GM19397 (cell line): ENCODE results near the gene YBX1.

Source experiments
- ATAC-seq: cut with Tn5 transposase; IDR thresholded peaks from one replicate; pipeline ENCODE4 v1.9.1; 2021; ENCODE audit warnings: mild to moderate bottlenecking, moderate library complexity; ENCODE audit not compliant: unreplicated experiment

The YBX1 gene

DNA sequence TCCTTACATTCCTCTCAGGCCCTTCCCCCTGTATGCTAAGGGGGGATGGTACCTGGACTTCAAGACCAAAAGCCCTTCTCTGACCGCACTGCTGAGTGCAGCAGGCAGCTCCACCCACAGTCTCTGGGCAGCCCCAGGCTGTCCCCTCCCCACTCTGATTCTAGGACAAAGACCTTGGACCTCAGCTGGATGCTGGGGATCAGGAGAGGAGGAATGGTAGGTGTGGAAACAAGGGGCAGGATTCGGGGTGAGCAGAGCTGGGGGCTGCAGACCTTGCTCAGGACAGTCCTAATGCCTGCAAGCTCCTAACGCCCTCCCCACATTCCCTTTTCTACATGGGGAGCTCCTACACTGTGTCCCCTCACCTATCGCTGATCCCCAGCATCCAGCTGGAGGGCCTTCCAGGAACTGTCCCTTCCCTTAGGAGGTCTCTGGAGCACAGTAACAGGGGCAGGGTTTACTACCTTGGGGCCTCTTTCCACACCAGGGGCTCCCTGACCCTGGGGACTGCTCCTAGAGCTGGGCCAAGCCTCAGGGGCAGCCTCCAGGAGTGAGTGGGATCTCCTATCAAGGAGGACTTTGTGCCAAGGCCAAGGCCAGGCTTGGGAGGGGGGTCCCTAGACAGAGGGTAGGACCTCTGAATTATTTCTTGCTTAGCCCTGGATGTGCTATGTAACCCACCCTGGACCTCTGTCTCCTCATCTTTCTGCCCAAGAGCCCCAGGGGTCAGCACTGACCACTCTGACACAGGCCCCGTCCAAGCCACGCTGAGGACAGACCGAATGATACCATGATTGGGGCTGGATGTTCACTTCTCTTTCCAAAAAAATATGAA, 52.2 kb downstream of the YBX1 start:
- no peak for ATAC-seq

DNA sequence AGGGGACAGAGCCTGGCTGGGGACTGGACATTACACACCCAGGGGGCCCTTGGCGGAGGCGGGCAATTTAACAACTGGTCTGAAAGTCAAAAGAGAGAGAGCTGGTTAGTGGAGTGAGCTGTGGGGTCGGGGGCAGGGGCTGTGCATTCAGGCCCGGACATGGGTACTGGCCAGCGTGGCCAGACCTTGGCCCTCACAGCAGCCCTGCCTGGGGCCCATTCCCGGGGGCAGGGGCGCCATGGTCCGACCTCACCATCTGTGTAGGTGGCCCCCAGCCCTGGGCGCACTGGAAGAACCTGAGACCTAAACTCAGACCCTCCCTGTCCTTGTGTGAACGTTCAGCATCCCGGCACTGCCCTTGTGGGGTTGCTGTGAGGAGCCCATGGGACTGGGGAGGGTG, 52.8 kb downstream of the YBX1 start:
- ATAC-seq: no peak

DNA sequence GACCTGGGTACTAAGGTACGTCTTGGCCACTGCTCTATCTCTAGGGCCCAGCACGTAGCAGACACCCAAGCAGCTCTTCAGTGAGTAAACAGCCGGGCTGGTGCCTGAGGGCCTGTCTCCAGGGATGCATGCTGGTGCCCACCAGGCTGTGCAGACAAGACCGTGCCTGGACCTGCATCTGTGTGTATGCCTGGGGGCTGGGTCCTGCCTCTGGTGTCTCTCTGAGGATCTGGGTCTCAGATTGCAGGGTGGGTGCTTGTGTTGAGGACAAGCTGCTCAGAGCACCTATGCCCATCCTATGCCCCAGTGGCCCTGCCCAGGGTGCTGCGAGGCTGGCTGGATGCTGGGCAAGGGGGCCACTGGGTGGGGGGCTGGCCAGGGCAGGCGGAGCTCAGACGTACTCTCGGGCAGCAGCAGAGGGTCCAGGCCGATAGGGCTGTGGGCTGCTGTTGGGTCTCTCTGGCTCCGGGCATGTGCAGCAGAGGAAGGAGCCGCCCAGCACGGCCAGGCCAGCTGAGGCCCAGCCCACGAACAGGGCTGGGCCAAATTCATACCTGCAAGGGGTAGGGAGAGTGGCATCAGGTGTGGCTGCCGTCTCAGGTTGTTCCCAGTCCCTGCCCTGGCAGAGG, 53.4 kb downstream of the YBX1 start:
- no peak for ATAC-seq

DNA sequence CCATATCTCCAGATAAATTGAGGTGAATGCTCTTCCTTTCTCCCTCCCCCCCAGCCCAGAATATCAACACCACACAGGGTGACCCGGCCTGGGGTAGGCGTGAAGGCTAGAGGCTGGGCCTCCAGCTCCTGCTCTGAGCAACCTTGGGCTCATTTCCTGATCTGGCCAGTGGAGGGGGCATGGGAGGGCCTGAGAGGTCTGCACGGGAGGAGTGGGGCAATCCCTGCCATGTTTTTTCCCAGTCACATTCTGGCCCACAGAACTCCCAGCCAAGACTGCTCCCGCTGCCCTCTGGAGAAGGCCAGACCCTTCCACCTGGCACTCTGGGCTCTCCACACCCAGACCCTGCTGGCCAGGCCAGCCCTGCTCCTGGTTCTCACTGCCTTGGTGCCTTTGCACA, 53.9 kb downstream of the YBX1 start:
- no peak for ATAC-seq

DNA sequence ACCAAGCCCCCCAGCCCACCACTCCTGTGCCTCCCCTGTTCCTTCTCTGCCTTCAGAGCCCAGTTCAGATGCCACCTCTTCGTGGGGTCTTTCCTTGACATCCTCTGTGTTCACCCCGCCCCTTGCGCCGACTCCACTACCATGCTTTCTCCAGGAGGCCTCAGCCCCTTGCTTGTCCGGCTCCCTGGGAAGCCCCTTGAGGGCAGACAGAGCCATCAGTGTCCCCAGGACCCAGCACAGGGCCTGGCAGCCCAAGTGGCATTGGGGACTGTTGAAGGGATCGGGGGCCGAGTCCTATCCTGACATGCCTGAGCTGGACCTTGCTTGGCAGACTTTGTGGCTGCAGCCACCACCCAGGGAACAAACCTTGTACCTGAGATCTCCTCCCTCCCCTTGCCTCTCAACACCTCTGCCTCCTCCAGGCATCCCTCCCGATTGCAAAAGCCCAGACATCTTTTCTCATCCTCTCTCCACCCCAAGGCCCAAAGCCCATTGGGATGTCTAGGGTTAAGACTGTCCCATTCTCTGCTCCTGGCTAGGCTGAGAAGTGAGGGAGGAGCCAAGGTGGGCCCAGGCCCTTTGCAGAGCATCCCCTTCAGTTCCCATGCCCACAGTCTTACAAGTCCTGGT, 54.5 kb downstream of the YBX1 start:
- ATAC-seq: no peak

DNA sequence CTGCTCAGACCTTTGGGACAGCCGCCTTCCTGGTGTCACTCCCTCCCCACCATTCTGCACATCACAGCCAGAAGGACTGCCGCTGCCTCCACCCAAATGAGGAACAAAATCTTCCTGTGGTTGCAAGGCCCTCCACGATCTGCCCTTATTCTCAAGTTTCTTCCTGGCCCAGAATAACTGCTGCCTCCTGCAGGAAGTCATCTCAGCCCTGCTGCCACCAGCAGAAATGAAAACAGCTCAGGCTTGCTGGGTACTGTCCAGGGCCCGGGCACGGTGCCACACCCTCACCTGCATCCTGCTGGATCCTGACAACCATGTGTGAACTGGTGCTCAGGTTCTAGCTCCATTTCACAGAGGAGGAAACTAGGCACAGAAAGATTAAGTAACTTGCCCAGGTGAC, 55.0 kb downstream of the YBX1 start:
- ATAC-seq: no peak

DNA sequence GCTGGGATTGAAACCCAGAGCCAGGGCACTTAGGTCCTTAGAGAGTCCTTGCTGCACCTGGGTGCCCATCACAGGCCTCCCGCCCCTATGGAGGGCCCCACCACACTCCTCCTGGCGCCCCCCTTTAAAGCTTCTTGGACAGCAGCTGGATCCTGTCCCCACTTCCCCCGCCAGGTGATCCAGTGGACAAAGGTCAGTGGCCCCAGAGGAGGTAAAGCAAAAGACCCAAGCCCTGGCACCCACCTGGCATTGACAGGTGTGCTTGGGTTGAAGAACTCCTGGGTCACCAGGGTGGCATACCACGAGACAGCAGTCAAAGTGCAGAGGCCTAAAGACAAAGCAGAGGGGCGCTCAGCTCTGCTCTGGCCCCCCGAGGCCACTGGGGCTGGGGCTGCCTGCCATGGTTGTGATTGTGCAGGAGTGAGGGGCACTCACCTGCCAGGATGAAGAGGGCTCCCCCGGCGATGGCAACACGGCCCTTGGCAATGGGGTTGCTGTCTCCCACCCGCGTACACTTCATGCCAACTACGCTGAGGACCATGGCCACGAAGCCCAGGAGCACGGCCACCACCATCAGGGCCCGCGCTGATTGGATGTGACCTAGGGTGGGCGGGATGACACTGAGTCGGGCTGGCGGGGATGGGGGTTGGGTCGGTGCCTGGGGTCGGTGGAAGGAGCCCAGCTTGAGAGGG, 55.9 kb downstream of the YBX1 start:
- ATAC-seq: no peak

DNA sequence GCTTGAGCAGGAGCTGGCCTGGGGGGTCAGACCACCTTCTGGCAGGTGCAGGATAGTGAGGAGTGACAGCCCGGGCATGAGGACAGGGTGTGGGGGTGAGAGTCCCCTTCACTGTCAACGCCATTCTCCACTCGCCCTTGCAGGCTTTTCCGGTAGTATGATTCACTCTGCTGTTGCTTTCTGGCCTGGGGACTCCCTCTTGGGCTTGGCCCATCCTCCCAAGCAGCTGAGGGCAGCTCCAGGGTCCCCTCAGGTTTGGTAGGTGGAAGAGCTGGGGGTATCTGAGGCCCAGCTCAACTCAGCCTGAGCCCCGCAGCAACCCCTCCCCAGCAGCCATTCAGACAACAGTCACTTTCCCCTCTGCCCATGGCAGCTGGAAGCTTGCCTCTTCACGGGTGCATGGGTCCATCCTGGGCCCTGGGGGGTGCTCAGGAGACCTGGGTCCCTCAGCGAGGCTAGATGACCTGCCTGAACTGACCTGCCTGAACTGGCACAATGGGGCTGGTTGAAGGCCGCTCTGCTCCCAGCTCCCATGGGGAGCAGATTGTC, 56.5 kb downstream of the YBX1 start:
- no peak for ATAC-seq

DNA sequence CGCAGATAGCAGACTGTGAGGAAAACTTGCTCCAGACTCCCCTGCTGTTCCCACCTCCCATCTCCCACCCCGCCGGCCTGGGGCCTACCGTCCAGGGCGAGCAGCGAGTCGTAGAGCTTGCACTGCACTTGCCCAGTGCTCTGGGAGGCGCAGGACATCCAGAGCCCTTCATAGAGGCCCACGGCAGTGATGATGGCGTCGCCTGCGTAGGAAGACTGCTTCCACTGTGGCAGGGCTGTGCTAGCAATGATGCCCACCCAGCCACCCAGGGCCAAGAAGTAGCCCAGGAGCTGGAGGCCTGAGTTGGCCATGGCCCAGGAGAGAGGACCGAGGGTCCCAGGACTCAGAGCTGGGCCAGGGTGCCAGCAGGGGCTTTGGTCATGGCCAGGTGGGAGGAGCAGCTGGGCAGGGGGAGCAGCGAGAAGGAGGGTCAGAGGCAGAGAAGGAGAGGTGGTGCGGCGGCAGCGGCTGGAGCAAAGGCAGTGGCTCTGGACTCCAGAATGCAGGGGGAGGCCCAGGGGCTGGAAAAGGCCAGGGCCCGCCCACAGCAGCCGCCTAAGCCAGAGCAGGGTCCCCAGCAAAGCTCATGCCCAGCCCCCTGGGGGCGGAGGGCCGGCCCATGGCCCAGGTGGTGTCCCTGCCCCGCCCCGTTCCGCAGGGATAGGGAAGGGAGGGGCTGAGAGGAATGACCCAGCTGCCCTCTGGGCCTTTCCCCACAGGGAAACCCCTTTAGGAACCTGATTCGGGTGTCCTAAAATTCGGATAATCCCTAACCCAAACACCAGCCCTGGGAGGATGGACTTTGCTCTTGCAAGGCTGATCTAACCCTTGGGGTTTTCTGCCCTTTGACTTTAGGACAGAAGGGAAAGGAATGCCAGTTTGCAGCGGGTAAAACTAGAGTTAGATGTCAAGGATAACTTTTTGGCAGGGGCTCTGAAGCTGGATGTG, 57.8 kb downstream of the YBX1 start, which contains the start of gene CLDN19:
Gene CLDN19 (minus strand): TSS at position 484 of the 948 bp plus-strand sequence. CDS start 173 bp downstream, at position 311.
- no peak for ATAC-seq

DNA sequence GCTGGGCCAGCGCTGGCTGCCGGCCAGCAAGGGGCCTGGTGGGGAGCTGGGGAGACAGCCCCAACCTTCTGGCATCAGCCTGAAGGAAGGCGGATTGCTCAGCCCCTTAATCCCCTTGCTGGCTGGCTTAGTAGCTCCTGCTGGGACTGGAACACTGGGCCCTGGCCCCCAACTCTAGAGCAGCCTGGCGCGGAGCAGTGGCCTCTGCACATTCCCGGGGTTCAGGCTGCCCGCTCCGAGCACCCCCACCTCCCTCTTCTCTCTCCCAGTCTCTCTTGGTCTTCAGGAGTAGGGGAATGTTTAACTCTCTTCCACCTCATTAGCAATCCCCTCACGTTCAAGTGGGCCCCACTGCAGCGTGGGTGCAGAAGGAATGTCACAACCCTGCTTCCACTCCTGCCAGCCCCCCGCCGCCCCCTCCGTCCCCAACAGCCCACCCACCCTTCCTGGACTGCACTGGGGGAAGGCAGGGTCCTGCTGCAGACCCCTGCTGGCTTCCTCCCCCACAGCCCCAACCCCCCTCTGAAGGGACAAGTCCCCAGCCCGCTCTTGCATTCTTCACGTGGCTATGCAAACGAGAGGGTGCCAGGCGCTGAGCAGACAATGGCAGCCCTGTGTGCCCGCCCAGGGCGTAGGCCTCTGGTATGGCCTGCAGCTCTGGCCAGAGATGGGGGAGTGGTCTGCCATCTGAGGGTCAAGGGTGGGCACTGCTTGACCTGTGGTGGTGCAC, 58.8 kb downstream of the YBX1 start:
- no peak for ATAC-seq

DNA sequence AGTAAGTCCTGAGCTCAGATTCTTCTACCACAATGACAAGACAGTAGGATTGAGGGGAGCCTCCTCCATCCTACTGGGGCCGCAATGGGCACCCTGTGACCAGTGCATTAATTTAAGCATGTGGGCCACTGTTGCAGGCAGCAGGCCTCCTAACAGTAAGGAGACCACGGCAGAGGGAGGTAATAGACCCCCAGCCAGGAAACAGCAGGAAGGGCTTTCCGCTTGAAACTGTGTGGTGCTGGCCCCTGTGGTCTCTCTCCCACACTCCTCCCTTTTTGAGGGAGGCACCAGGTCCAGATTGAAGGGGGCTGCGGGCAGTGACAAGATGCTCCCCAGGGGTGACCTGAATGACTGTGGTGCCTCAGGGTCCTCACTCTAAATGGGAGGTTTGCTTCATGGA, 59.5 kb downstream of the YBX1 start:
- no peak for ATAC-seq

DNA sequence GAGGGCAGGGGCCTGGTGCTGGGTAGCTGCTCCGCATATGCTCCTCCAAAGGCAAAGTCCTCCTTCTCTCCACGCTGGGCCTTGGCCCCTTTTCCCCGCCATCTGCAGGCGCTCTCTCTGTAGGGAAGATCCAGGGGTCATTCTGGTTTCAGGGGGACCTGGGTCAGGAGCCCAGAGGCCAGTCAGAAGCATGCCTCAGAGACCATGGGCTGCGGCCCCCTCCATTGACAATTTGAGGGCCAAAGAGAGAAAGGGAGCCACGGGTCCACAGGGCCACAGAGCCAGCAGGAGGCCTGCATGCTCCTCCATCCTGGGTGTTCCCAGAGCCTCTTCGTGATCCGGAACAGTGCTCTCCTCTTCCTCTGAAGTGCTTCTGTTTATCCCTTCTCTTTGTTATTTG, 59.9 kb downstream of the YBX1 start:
- no peak for ATAC-seq

DNA sequence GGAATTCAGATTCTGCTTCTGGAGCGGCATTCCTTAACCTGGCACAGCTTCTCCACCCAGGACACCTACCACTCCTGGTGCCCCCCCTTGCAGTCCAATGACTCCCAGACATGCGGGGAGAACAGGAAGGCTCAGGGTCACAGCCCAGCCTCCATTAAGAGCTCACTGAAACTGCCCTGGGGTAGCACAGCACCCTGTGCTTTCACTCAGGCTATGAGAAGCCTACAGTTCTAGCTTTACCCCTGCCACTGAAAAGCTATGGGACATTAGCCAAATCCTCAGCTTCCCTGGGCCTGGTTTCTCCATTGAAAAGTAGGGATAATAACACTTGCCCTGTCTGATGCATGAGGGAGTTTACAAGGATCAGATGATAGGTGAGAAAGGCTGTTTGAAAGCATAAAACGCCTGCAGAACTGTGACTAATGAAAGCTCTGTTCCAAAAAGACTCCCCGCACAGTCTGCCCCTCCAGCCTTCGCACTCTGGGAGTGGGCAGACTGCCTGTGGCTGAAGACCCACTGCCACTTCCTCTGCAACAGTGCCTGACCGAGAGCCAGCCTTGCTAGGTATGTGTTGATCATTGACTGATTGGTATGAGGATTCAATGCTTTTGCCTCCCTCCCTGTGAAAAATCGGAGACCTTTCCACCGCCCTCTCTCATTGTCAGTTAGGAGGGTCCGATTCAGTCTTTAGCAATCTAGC, 60.5 kb downstream of the YBX1 start:
- ATAC-seq: no peak

DNA sequence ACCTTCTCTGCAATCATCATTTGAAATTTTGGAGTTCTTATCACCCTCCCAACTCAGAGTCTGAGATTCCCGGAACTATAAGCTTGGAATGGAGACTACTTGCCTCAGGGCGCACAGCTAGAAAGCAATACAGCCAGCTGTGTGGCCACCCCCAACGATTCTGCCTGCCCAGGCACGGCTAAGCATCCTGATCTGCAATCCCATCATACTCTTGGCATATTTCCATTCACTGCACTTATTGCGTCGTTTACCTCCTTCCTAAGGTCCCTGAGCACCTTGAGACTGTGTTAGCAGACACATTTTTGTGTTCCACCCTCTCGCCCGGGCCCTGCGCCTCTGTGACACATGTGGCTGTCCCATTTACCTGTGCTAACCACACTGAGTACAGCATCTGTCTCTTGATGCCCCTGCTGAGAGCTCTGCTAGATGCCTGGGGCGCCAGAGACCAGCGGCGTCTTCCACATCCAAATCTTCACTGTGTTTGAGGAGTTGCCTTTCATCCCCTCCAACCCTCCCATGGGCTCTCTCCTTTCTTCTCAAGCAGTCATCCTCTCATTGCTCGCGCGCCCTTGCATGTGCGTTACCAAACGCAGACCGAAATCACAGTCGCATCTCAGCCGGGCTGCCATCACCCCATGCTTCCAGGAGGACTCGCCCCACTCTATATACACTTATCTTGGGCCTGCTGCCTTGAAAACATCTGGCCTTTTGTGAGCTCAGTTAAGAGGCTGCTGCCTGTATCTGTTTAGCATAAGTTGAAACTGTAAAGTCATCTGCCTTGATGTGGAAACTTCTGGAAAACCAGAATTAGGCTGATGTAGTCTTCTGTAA, 61.3 kb downstream of the YBX1 start:
- no peak for ATAC-seq

DNA sequence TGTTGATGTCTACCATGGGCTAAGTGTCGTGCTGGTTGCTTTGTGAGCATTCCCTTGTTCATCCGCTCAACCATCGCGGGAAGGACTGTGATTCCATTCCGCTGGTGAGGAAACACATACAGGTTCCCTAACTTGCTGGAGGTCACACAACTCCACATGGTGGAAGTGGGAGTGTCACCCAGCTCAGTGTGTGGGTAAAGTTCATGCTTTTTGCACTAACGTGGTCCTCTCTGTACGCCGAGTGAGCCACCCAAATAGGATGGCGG, 61.9 kb downstream of the YBX1 start:
- ATAC-seq: no peak

DNA sequence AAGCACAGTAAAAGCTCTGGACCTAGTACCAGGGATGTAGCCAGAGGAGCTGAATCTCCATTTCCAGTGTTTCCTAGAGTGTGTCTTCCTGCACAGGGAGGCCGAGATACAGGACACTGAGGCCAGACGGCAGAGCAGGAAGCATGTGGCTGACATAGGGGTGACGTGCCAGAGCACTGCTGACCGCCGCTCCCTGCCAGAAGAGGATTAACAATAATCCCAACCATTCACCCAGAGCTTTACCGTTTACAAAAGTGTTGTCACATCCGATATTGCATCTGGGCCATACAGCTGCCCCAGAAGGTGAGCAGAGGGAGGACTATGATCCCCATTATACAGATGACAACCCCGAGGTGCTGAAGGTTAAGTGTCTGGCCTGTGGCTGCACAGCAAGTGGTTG, 63.6 kb downstream of the YBX1 start:
- no peak for ATAC-seq

DNA sequence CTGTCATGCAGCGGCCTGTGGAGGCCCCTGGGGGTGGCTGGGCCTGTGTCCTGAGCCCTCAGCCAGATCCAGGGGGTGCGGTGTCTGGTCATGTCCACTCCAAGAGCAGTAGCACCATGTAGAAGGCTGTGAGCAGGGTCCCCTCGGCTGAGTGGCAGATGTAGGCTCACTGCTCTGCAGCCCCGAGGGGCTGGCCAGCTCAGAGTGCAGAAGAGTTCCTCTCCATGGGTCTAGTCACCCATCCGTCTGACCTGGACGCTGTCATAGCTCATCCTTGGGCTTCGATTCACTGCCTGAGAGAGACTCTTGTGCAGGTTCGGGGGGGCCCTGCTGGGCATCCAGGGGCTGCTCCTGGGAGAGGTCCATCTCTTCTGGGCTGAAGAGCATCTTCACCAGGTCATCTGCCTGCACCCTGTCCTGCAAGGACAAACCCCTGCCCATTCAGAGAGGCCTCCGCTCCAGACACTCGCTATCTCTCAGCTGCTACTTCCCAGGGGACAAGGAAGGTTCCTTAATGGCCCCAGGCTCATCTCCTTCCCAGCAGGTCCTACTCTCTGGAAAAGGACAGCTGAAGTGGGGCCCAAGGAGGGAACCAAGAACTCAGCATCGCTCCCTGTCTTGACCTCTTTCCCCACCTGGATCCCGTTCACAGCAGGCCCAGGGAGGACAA, 64.4 kb downstream of the YBX1 start:
- no peak for ATAC-seq

DNA sequence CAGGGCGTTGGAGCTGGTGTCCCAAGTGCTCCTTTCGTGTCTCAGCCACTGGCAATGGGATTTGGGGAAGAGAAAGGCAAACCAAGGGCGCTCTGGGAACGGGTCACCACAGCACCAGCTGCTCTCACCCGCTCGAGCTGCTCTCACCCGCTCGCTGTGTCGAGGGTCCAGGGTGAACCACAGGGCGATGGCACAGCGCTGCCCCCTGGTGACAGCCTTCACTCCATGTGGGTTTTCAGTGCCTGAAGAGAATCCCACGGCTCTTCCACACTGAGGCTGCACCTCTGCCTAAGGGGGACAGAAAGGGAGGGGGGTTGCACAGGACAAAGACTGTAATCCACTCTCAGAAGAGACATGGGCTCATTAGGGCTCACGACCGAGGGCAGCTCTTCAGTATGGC, 64.9 kb downstream of the YBX1 start:
- ATAC-seq: no peak
